ENCODE results near the gene ULBP2. TPM values are rescaled to one million over a fixed set of nuclear protein-coding genes. Genes with fewer than 3 reads are reported as not detected.

The ULBP2 gene
- total RNA-seq, 1 donor from 2014 or later: not detected

DNA sequence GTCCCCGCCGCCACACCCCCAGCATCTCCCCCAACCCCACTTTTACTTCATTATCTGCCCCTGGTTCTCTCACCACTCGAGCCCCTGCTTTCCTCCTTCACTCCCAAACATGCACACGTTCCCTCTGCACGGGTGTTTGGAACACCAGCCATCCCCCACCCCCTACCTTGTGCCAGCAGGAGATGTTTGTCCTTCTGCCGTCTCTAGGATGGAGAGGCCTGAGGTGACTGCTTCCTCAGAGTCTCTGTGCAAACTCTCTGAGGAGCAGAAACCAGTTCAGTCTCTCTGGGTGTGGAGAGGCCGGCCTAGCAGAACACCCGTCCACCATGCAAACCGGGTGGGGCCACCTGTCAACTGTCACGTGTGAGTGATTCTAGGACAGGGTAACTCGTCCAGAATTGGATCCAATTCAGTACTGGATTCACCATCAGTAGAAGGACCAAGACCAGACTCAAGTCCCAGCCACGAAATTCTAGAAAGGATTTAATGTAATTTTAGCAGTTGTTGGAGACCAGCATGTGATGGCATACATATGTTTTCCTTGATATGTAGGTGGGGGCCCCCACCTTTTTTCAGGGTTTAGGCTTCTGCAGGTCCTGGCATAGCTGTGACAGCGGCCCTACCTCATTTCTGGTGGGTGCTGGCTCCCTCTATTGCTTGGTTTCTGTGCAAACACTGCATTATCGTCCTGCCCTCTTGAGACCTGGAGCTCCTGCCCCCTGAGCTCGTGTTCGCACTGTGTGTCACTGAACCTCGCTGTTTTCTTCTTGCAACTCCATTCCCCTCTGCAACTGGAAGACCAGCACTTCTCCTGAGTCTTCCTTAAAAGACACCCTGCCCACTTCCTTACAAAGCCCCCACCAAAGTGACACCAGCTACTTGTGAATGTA is 43.7 kb upstream of the ULBP2 start, which contains the start of gene RAET1E:
TSS of gene RAET1E (minus strand) at position 259 of the 890 bp plus-strand sequence. CDS start 7,212 bp downstream, outside the sequence.
- intact Hi-C loops (cut with DNase I): loop anchor here (1.0 to 2.0 kb wide), 3 partner anchors 25 to 33 kb away; partner anchors contain the start of genes LRP11 and RAET1G
- TF ChIP-seq, protein P1, sequence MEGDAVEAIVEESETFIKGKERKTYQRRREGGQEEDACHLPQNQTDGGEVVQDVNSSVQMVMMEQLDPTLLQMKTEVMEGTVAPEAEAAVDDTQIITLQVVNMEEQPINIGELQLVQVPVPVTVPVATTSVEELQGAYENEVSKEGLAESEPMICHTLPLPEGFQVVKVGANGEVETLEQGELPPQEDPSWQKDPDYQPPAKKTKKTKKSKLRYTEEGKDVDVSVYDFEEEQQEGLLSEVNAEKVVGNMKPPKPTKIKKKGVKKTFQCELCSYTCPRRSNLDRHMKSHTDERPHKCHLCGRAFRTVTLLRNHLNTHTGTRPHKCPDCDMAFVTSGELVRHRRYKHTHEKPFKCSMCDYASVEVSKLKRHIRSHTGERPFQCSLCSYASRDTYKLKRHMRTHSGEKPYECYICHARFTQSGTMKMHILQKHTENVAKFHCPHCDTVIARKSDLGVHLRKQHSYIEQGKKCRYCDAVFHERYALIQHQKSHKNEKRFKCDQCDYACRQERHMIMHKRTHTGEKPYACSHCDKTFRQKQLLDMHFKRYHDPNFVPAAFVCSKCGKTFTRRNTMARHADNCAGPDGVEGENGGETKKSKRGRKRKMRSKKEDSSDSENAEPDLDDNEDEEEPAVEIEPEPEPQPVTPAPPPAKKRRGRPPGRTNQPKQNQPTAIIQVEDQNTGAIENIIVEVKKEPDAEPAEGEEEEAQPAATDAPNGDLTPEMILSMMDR (IDR thresholded peaks at IDR 0.05): no peak
- no peak for DNase-seq (ENCODE audit: low spot score in 2 of 2)

DNA sequence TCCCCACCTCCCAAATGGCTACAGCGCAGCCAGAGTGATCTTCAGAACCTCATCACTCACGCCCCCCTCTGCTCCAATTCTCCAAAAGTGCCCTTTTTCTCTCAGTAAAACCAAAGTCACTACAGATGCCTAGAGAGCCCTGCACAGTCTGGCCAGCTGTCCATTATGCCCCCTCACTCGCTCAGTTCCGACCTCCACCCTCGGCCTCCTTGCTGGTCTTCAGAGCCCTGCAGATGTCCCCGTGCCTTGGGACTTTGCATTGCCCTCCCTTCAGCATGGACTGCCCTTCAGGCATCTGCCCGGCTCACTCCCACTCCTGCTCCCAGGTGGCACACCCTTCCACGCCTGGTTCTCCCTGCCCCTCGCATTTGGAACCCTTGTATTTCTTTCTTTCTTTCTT is 42.8 kb upstream of the ULBP2 start:
- H3K27me3 ChIP-seq: no peaks in the 10 kb centered on the region
- H3K27ac ChIP-seq: no peak overlapping the region
- no peak overlapping the region for H3K4me3 ChIP-seq
- no peaks in the 10 kb centered on the region for H3K36me3 ChIP-seq
- H3K4me1 ChIP-seq: peaks cover 12 to 26% of the 10 kb centered on the region in 2 donors
- no peaks in the 10 kb centered on the region for H3K9me3 ChIP-seq
- DNase-seq (ENCODE audit: low spot score in 2 of 2): no peak
- TF ChIP-seq, protein P1 (IDR thresholded peaks at IDR 0.05): no peak
- intact Hi-C loops (cut with DNase I): no loop called here

More for the DNA sequence above, 43.7 kb upstream of the ULBP2 start, which contains the start of gene RAET1E:
- Histone ChIP-seq H3K27ac (peak within 1 kb of the TSS; percentile 76 to 86), H3K4me3 (peak within 1 kb of the TSS; percentile 47 to 61), H3K36me3 (no peaks in the 10 kb centered on the region), H3K4me1 (peaks cover 12 to 26% of the 10 kb centered on the region in 2 donors), H3K27me3 (no peaks in the 10 kb centered on the region), H3K9me3 (no peaks in the 10 kb centered on the region)

DNA sequence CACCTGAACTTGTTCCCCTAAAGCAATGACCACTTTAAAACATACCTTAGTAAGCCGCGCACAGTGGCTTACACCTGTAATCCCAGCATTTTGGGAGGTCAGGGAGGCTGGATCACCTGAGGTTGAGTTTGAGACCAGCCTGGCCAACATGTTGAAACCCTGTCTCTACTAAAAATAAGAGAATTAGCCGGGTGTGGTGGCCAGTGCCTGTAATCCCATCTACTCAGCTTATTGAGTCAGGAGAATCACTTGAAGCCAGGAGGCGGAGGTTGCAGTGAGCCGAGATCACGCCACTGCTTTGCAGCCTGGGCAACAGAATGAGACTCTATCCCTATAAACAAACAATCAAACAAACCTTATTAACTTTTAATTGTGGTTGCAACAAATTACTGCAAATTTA is 42.3 kb upstream of the ULBP2 start:
- intact Hi-C loops (cut with DNase I): no loop called here
- TF ChIP-seq, protein P1 (IDR thresholded peaks at IDR 0.05): no peak
- no peaks in the 10 kb centered on the region for H3K27me3 ChIP-seq
- no peak for DNase-seq (ENCODE audit: low spot score in 2 of 2)
- no peaks in the 10 kb centered on the region for H3K9me3 ChIP-seq
- no peak overlapping the region for H3K27ac ChIP-seq
- peaks cover 12 to 26% of the 10 kb centered on the region in 2 donors for H3K4me1 ChIP-seq
- no peak overlapping the region for H3K4me3 ChIP-seq
- no peaks in the 10 kb centered on the region for H3K36me3 ChIP-seq

GRCh38 chr6:149899926-149900619 is 41.7 kb upstream of the ULBP2 start:
- Histone ChIP-seq H3K4me1 (peaks cover 12 to 23% of the 10 kb centered on the region in 2 donors), H3K27me3 (no peaks in the 10 kb centered on the region), H3K27ac (no peak overlapping the region), H3K36me3 (no peaks in the 10 kb centered on the region), H3K9me3 (no peaks in the 10 kb centered on the region), H3K4me3 (no peak overlapping the region)
- no peak for DNase-seq (ENCODE audit: low spot score in 2 of 2)
- intact Hi-C loops (cut with DNase I): no loop called here
- TF ChIP-seq, protein P1 (IDR thresholded peaks at IDR 0.05): no peak

GRCh38 chr6:149900620-149901443 is 41.0 kb upstream of the ULBP2 start:
- peaks cover 9 to 15% of the 10 kb centered on the region in 2 donors for H3K4me1 ChIP-seq
- H3K36me3 ChIP-seq: no peaks in the 10 kb centered on the region
- H3K4me3 ChIP-seq: no peak overlapping the region
- DNase-seq (ENCODE audit: low spot score in 2 of 2): no peak
- H3K27me3 ChIP-seq: no peaks in the 10 kb centered on the region
- no peaks in the 10 kb centered on the region for H3K9me3 ChIP-seq
- H3K27ac ChIP-seq: no peak overlapping the region
- TF ChIP-seq, protein P1 (IDR thresholded peaks at IDR 0.05): no peak
- intact Hi-C loops (cut with DNase I): no loop called here

Data from ascending aorta (tissue), 2 donors.